Measurements from ENCODE around the gene ZNF45. TPM values are rescaled to one million over a fixed set of nuclear protein-coding genes. Genes with fewer than 3 reads are reported as not detected.

Gene ZNF45
- total RNA-seq, 1 experiment from 2014 or later: 21.1 TPM

GRCh38 chr19:43940719-43941118 is 5.6 kb upstream of the ZNF45 start:
- no peaks in the 10 kb centered on the region for H3K36me3 ChIP-seq
- H3K4me3 ChIP-seq: no peak overlapping the region
- H3K9me3 ChIP-seq (replicated peaks): peaks cover 15% of the 10 kb centered on the region; the same call in 1 of the 2 replicates
- H3K4me1 ChIP-seq (replicated peaks): no peaks in the 10 kb centered on the region
- H3K27me3 ChIP-seq (replicated peaks): no peaks in the 10 kb centered on the region
- no peak overlapping the region for H3K27ac ChIP-seq
- DNase-seq (ENCODE audit: low read depth in 1 of 2, low spot score in 2 of 2): no peak

- H3K9me3 ChIP-seq (replicated peaks): peaks cover 15% of the 10 kb centered on the region; the same call in 1 of the 2 replicates
- H3K27ac ChIP-seq: no peak overlapping the region
- no peaks in the 10 kb centered on the region for H3K4me1 ChIP-seq (replicated peaks)
- H3K36me3 ChIP-seq: no peaks in the 10 kb centered on the region
- no peak overlapping the region for H3K4me3 ChIP-seq
- DNase-seq (ENCODE audit: low read depth in 1 of 2, low spot score in 2 of 2): no peak
- H3K27me3 ChIP-seq (replicated peaks): no peaks in the 10 kb centered on the region
Observed at GRCh38 chr19:43939557-43940260, 4.6 kb upstream of the ZNF45 start.

GRCh38 chr19:43936188-43936587 is 1.1 kb upstream of the ZNF45 start:
- peaks cover 7% of the 10 kb centered on the region; the same call in 1 of the 2 replicates for H3K9me3 ChIP-seq (replicated peaks)
- no peak overlapping the region for H3K27ac ChIP-seq
- no peaks in the 10 kb centered on the region for H3K27me3 ChIP-seq (replicated peaks)
- no peak overlapping the region for H3K4me3 ChIP-seq
- DNase-seq (ENCODE audit: low read depth in 1 of 2, low spot score in 2 of 2): no peak
- peaks cover 4% of the 10 kb centered on the region for H3K4me1 ChIP-seq (replicated peaks)
- peaks cover 23% of the 10 kb centered on the region for H3K36me3 ChIP-seq

GRCh38 chr19:43934055-43934984 is 762 bp downstream of the ZNF45 start:
- Histone ChIP-seq H3K27ac (peak overlapping the region; percentile 61), H3K36me3 (peaks cover 41% of the 10 kb centered on the region), H3K4me1 (replicated peaks) (peaks cover 4% of the 10 kb centered on the region), H3K9me3 (replicated peaks) (peaks cover 3% of the 10 kb centered on the region; the same call in 1 of the 2 replicates), H3K4me3 (peak overlapping the region; percentile 57), H3K27me3 (replicated peaks) (no peaks in the 10 kb centered on the region)
- DNase-seq (ENCODE audit: low read depth in 1 of 2, low spot score in 2 of 2): peak in 1 of 2 experiments; percentile 23

- H3K36me3 ChIP-seq: peaks cover 86% of the 10 kb centered on the region
Observed at GRCh38 chr19:43928820-43929219, 6.3 kb downstream of the ZNF45 start.

DNA sequence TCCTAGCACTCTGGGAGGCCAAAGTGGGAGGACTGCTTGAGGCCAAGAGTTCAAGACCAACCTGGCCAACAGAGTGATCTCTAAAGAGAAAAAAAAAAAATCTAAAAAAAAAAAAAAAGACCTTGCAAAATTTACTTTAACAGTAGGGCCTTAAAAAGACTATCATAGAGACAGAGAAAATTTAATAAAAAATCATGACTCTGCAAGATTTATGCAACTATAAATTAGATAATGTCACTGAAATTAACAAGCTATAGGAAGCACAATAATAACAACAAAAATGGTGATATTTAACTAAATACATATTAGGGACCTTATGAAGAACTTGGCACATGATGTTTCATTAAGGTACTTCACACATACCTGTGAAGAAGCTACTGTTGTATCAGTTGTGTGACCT is 11.2 kb downstream of the ZNF45 start:
- DNase-seq (ENCODE audit: low read depth in 1 of 2, low spot score in 2 of 2): no peak
- Histone ChIP-seq H3K36me3 (peaks cover 89% of the 10 kb centered on the region), H3K27me3 (replicated peaks) (no peaks in the 10 kb centered on the region), H3K4me3 (no peak overlapping the region), H3K4me1 (replicated peaks) (no peaks in the 10 kb centered on the region), H3K27ac (no peak overlapping the region), H3K9me3 (replicated peaks) (peaks cover 5% of the 10 kb centered on the region)

More at GRCh38 chr19:43928820-43929219, 6.3 kb downstream of the ZNF45 start:
- no peak overlapping the region for H3K27ac ChIP-seq
- no peak for DNase-seq (ENCODE audit: low read depth in 1 of 2, low spot score in 2 of 2)
- H3K9me3 ChIP-seq (replicated peaks): peaks cover 5% of the 10 kb centered on the region
- H3K4me1 ChIP-seq (replicated peaks): no peaks in the 10 kb centered on the region; the same call in 1 of the 2 replicates
- no peaks in the 10 kb centered on the region for H3K27me3 ChIP-seq (replicated peaks)
- no peak overlapping the region for H3K4me3 ChIP-seq

GRCh38 chr19:43914051-43914450 is 21.0 kb downstream of the ZNF45 start:
- DNase-seq (ENCODE audit: low read depth in 1 of 2, low spot score in 2 of 2): no peak
- no peaks in the 10 kb centered on the region for H3K4me1 ChIP-seq (replicated peaks)
- no peaks in the 10 kb centered on the region for H3K27me3 ChIP-seq (replicated peaks)
- peaks cover 45% of the 10 kb centered on the region for H3K9me3 ChIP-seq (replicated peaks)
- H3K36me3 ChIP-seq: peaks cover 82% of the 10 kb centered on the region
- H3K4me3 ChIP-seq: no peak overlapping the region
- no peak overlapping the region for H3K27ac ChIP-seq

DNA sequence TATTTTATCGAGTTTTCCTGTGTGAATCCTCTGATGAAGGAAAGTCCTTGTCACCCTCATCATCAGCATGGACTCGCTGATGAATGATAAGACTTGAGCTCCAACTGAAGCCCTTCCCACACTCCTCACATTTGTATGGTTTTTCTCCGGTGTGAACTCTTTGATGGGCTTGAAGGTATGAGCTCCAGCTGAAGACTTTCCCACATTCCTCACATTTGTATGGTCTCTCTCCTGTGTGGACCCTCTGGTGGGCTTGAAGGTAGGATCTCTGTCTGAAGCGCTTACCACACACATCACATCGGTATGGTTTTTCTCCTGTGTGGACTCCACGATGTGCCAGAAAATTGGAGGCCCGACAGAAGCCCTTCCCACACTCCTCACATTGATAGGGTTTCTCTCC is 21.7 kb downstream of the ZNF45 start:
- DNase-seq (ENCODE audit: low read depth in 1 of 2, low spot score in 2 of 2): peak in 1 of 2 experiments; percentile 7
- no peaks in the 10 kb centered on the region for H3K4me1 ChIP-seq (replicated peaks)
- peaks cover 76% of the 10 kb centered on the region for H3K36me3 ChIP-seq
- H3K27me3 ChIP-seq (replicated peaks): no peaks in the 10 kb centered on the region
- H3K4me3 ChIP-seq: no peak overlapping the region
- peaks cover 45% of the 10 kb centered on the region for H3K9me3 ChIP-seq (replicated peaks)
- H3K27ac ChIP-seq: no peak overlapping the region

DNA sequence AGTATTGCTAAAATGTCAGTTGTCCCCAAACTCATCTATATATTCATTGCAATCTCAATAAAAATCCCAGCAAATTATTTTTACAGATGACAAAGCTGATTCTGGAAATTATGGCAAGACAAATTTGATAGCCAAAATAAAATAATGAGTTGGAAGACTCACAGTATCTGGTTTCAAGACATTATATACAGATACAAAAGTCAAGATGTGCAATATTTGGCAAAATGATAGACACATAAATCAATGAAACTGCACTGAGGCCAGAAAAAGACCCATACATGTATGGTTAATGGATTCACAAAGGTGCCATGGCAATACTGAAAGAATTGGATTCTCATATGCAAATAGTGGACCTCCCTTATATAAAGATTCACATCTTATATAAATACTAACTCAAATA is 24.2 kb downstream of the ZNF45 start:
- H3K27me3 ChIP-seq (replicated peaks): no peaks in the 10 kb centered on the region
- peaks cover 51% of the 10 kb centered on the region for H3K36me3 ChIP-seq
- H3K9me3 ChIP-seq (replicated peaks): peaks cover 47% of the 10 kb centered on the region
- no peaks in the 10 kb centered on the region for H3K4me1 ChIP-seq (replicated peaks)
- H3K4me3 ChIP-seq: no peak overlapping the region
- DNase-seq (ENCODE audit: low read depth in 1 of 2, low spot score in 2 of 2): no peak
- H3K27ac ChIP-seq: no peak overlapping the region

DNA sequence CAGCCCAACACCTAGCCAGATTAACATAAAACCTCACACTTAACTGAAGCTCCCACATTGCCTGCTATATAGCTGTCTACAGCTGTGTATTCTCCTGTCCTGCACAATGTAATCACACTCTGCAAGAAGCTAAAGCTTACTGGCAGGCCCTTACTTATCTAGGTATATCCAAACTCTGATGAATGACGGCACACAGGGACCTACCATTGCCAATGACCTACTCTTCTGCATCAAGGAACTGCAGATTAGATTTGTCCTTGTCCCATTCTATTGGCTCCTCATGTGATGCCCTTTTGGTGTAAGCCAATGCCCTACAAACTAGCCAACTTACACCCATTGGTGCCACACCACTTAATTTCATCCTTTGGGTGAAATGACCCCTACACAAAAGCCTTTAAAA is 26.4 kb downstream of the ZNF45 start:
- Histone ChIP-seq H3K36me3 (peaks cover 29% of the 10 kb centered on the region), H3K27me3 (replicated peaks) (no peaks in the 10 kb centered on the region), H3K4me3 (no peak overlapping the region), H3K9me3 (replicated peaks) (peaks cover 32% of the 10 kb centered on the region), H3K4me1 (replicated peaks) (no peaks in the 10 kb centered on the region), H3K27ac (no peak overlapping the region)
- no peak for DNase-seq (ENCODE audit: low read depth in 1 of 2, low spot score in 2 of 2)

DNA sequence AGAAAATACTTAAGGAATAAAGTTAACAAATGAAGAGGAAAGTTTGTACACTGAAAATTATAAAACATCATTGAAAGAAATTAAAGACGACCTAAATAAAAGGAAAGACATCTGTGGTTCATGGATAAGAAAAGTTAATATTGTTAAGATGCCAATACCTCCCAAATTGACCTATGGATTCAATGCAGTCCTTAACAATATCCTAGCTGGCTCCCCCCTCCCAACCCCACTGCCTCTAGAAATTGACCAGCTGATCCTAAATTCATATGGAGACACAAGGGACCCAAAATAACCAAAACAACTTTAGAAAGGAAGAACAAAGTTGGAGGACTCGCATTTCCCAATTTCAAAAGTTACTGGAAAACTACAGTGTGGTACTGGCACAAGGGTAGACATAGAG is 28.3 kb downstream of the ZNF45 start:
- Histone ChIP-seq H3K27me3 (replicated peaks) (no peaks in the 10 kb centered on the region), H3K4me3 (no peak overlapping the region), H3K9me3 (replicated peaks) (peaks cover 29% of the 10 kb centered on the region), H3K36me3 (peaks cover 10% of the 10 kb centered on the region), H3K27ac (no peak overlapping the region), H3K4me1 (replicated peaks) (no peaks in the 10 kb centered on the region)
- DNase-seq (ENCODE audit: low read depth in 1 of 2, low spot score in 2 of 2): no peak

- 0 out of 2 replicates have a peak, but pooled peaks cover 5% of the 10 kb centered on the region for H3K4me1 ChIP-seq (replicated peaks)
- H3K27me3 ChIP-seq (replicated peaks): no peaks in the 10 kb centered on the region
- no peak overlapping the region for H3K4me3 ChIP-seq
- peaks cover under 1% of the 10 kb centered on the region for H3K36me3 ChIP-seq
- H3K27ac ChIP-seq: no peak overlapping the region
- no peak for DNase-seq (ENCODE audit: low read depth in 1 of 2, low spot score in 2 of 2)
- H3K9me3 ChIP-seq (replicated peaks): peaks cover 25% of the 10 kb centered on the region; the same call in 1 of the 2 replicates
Observed at GRCh38 chr19:43905897-43906296, 29.2 kb downstream of the ZNF45 start.

- Histone ChIP-seq H3K9me3 (replicated peaks) (peaks cover 24% of the 10 kb centered on the region; the same call in 1 of the 2 replicates), H3K4me1 (replicated peaks) (0 out of 2 replicates have a peak, but pooled peaks cover 5% of the 10 kb centered on the region), H3K36me3 (no peaks in the 10 kb centered on the region), H3K4me3 (no peak overlapping the region), H3K27me3 (replicated peaks) (no peaks in the 10 kb centered on the region), H3K27ac (no peak overlapping the region)
- DNase-seq (ENCODE audit: low read depth in 1 of 2, low spot score in 2 of 2): no peak
Observed at GRCh38 chr19:43902399-43902798, 32.7 kb downstream of the ZNF45 start.

All from SJSA1 (cell line).